ENCODE measurements around the gene KDM5A.

DNA sequence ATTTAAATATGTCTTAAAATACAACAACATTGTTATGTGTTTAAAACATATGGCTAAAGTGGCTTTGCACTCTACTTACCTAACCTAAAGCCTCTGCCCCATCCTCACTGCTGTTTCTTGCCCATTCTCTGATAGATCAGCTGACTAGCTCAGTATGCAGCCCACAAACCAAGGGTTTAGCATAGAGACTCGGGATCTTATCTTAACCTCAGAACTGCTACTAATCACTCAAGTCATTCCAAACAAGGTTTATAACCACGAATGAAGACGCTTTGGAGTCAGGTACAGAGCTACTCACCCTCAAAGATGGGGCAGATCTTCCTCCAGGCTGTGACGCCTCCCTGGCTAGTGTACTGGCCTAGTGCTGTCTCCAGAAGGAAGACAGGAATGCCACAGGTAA, 145.7 kb downstream of the KDM5A start:
- TF ChIP-seq, protein P1, sequence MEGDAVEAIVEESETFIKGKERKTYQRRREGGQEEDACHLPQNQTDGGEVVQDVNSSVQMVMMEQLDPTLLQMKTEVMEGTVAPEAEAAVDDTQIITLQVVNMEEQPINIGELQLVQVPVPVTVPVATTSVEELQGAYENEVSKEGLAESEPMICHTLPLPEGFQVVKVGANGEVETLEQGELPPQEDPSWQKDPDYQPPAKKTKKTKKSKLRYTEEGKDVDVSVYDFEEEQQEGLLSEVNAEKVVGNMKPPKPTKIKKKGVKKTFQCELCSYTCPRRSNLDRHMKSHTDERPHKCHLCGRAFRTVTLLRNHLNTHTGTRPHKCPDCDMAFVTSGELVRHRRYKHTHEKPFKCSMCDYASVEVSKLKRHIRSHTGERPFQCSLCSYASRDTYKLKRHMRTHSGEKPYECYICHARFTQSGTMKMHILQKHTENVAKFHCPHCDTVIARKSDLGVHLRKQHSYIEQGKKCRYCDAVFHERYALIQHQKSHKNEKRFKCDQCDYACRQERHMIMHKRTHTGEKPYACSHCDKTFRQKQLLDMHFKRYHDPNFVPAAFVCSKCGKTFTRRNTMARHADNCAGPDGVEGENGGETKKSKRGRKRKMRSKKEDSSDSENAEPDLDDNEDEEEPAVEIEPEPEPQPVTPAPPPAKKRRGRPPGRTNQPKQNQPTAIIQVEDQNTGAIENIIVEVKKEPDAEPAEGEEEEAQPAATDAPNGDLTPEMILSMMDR (conservative IDR thresholded peaks at IDR 0.05; ENCODE audit: low read length), result no peak
- TF ChIP-seq EZH2phosphoT487 (IDR thresholded peaks at IDR 0.05; ENCODE audit: borderline replicate concordance, low read depth, low read length), result no peak
